ENCODE measurements around the gene OLFML1. TPM values are rescaled to one million over a fixed set of nuclear protein-coding genes. Genes with fewer than 3 reads are reported as not detected.

Gene OLFML1
- total RNA-seq, 1 donor from 2014 or later, result not detected

- Histone ChIP-seq H3K36me3 (no peaks in the 10 kb centered on the region), H3K4me1 (no peaks in the 10 kb centered on the region), H3K4me3 (no peak overlapping the region), H3K9ac (no peak overlapping the region), H3K9me3 (ENCODE audit: low read depth) (no peaks in the 10 kb centered on the region), H3K4me2 (no peak overlapping the region), H3K27me3 (no peaks in the 10 kb centered on the region), H3K79me2 (ENCODE audit: low read depth) (no peaks in the 10 kb centered on the region), H3K27ac (no peak overlapping the region), H3F3A (ENCODE audit: low read depth) (no peaks in the 10 kb centered on the region), H2AFZ (replicated peaks) (no peak overlapping the region), H4K20me1 (ENCODE audit: low read depth) (no peaks in the 10 kb centered on the region)
- H3K27me3 Mint-ChIP-seq (ENCODE audit: insufficient read depth, low read depth), result peaks cover 16% of the 10 kb centered on the region
- H3K27ac Mint-ChIP-seq, result no peak overlapping the region
- H3K36me3 Mint-ChIP-seq, result no peaks in the 10 kb centered on the region
- peaks cover 6% of the 10 kb centered on the region for H3K9me3 Mint-ChIP-seq
- TF ChIP-seq, protein P1, sequence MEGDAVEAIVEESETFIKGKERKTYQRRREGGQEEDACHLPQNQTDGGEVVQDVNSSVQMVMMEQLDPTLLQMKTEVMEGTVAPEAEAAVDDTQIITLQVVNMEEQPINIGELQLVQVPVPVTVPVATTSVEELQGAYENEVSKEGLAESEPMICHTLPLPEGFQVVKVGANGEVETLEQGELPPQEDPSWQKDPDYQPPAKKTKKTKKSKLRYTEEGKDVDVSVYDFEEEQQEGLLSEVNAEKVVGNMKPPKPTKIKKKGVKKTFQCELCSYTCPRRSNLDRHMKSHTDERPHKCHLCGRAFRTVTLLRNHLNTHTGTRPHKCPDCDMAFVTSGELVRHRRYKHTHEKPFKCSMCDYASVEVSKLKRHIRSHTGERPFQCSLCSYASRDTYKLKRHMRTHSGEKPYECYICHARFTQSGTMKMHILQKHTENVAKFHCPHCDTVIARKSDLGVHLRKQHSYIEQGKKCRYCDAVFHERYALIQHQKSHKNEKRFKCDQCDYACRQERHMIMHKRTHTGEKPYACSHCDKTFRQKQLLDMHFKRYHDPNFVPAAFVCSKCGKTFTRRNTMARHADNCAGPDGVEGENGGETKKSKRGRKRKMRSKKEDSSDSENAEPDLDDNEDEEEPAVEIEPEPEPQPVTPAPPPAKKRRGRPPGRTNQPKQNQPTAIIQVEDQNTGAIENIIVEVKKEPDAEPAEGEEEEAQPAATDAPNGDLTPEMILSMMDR (IDR thresholded peaks at IDR 0.05), result no peak
- TF ChIP-seq EZH2 (IDR thresholded peaks at IDR 0.05), result no peak
- TF ChIP-seq EZH2phosphoT487 (IDR thresholded peaks at IDR 0.05), result no peak
- no peak for DNase-seq (ENCODE audit: low spot score)
- H3K4me3 Mint-ChIP-seq, result no peak overlapping the region
- H3K4me1 Mint-ChIP-seq, result peaks cover 6% of the 10 kb centered on the region
These were observed 37.2 kb downstream of the OLFML1 start for GRCh38 chr11:7522546-7522945.

- Histone ChIP-seq H3K79me2 (ENCODE audit: low read depth) (no peaks in the 10 kb centered on the region), H3K36me3 (no peaks in the 10 kb centered on the region), H3K4me1 (no peaks in the 10 kb centered on the region), H3K9ac (no peak overlapping the region), H3K4me2 (no peak overlapping the region), H3K9me3 (ENCODE audit: low read depth) (no peaks in the 10 kb centered on the region), H3K27me3 (no peaks in the 10 kb centered on the region), H4K20me1 (ENCODE audit: low read depth) (no peaks in the 10 kb centered on the region), H3K4me3 (no peak overlapping the region), H3K27ac (no peak overlapping the region), H3F3A (ENCODE audit: low read depth) (no peaks in the 10 kb centered on the region), H2AFZ (replicated peaks) (no peak overlapping the region)
- no peak for DNase-seq (ENCODE audit: low spot score)
- Mint-ChIP-seq H3K4me1 (peaks cover 6% of the 10 kb centered on the region), H3K4me3 (no peak overlapping the region), H3K27me3 (ENCODE audit: insufficient read depth, low read depth) (peaks cover 12% of the 10 kb centered on the region), H3K27ac (no peak overlapping the region), H3K9me3 (peaks cover 2% of the 10 kb centered on the region), H3K36me3 (no peaks in the 10 kb centered on the region)
- TF ChIP-seq, protein P1 (IDR thresholded peaks at IDR 0.05), result no peak
- TF ChIP-seq EZH2phosphoT487 (IDR thresholded peaks at IDR 0.05) (no peak), EZH2 (IDR thresholded peaks at IDR 0.05) (no peak)
These were observed 38.3 kb downstream of the OLFML1 start for GRCh38 chr11:7523416-7524210.

GRCh38 chr11:7524462-7525235, 39.3 kb downstream of the OLFML1 start:
- no peaks in the 10 kb centered on the region for H4K20me1 ChIP-seq (ENCODE audit: low read depth)
- no peaks in the 10 kb centered on the region for H3K36me3 ChIP-seq
- TF ChIP-seq EZH2phosphoT487 (IDR thresholded peaks at IDR 0.05) (no peak), EZH2 (IDR thresholded peaks at IDR 0.05) (no peak)
- TF ChIP-seq, protein P1 (IDR thresholded peaks at IDR 0.05), result no peak
- H3K9ac ChIP-seq, result no peak overlapping the region
- Mint-ChIP-seq H3K36me3 (no peaks in the 10 kb centered on the region), H3K27ac (no peak overlapping the region), H3K27me3 (ENCODE audit: insufficient read depth, low read depth) (peaks cover 13% of the 10 kb centered on the region), H3K4me3 (no peak overlapping the region), H3K9me3 (no peaks in the 10 kb centered on the region), H3K4me1 (peaks cover 6% of the 10 kb centered on the region)
- no peak overlapping the region for H3K4me2 ChIP-seq
- no peaks in the 10 kb centered on the region for H3K27me3 ChIP-seq
- no peak overlapping the region for H3K4me3 ChIP-seq
- no peaks in the 10 kb centered on the region for H3K9me3 ChIP-seq (ENCODE audit: low read depth)
- H3K79me2 ChIP-seq (ENCODE audit: low read depth), result no peaks in the 10 kb centered on the region
- no peaks in the 10 kb centered on the region for H3K4me1 ChIP-seq
- no peaks in the 10 kb centered on the region for H3F3A ChIP-seq (ENCODE audit: low read depth)
- no peak overlapping the region for H3K27ac ChIP-seq
- H2AFZ ChIP-seq (replicated peaks), result no peak overlapping the region
- peak; percentile 19 for DNase-seq (ENCODE audit: low spot score)
